Ectodermal cell (in vitro differentiated cells): ENCODE data around the gene CNPY3.

ENCODE experiments used
- H3K27ac ChIP-seq: 2 replicates; pipeline ENCODE4 v1.7.0; 2013; ENCODE audit warnings: mild to moderate bottlenecking, low read depth, low read length; ENCODE audit not compliant: insufficient read depth, poor library complexity, severe bottlenecking
- H3K27me3 ChIP-seq: 2 replicates; pipeline ENCODE4 v1.7.0; 2013; ENCODE audit warnings: mild to moderate bottlenecking, low read length; ENCODE audit not compliant: insufficient read depth, control insufficient read depth, poor library complexity, severe bottlenecking
- H3K36me3 ChIP-seq: one replicate; pipeline ENCODE4 v1.7.0; 2013; ENCODE audit warnings: low read length; ENCODE audit not compliant: control insufficient read depth, insufficient read depth
- H3K4me1 ChIP-seq: one replicate; pipeline ENCODE4 v1.7.0; 2013; ENCODE audit warnings: low read length; ENCODE audit not compliant: control insufficient read depth, insufficient read depth
- H3K4me3 ChIP-seq: 2 replicates; pipeline ENCODE4 v1.7.0; 2013; ENCODE audit warnings: low read depth, low read length, control low read depth; ENCODE audit not compliant: insufficient read depth
- H3K9me3 ChIP-seq: 2 replicates; pipeline ENCODE4 v1.7.0; 2013; ENCODE audit warnings: mild to moderate bottlenecking, low read length, moderate library complexity; ENCODE audit not compliant: control insufficient read depth
- WGBS, 2 experiments: methylation state at CpG; one replicate each; pipeline ENCODE4 v1.1.7; 2013; ENCODE audit warnings: missing lambda C conversion rate in 2 of 2; 5-methylcytosine and 5-hydroxymethylcytosine counted together

The CNPY3 gene

GRCh38 chr6:42967228-42967627 is 37.9 kb downstream of the CNPY3 start:
- no peak overlapping the region for H3K4me3 ChIP-seq
- WGBS, 2 experiments: 92 to 94% methylated on average over 11 of the region's 11 CpGs

DNA sequence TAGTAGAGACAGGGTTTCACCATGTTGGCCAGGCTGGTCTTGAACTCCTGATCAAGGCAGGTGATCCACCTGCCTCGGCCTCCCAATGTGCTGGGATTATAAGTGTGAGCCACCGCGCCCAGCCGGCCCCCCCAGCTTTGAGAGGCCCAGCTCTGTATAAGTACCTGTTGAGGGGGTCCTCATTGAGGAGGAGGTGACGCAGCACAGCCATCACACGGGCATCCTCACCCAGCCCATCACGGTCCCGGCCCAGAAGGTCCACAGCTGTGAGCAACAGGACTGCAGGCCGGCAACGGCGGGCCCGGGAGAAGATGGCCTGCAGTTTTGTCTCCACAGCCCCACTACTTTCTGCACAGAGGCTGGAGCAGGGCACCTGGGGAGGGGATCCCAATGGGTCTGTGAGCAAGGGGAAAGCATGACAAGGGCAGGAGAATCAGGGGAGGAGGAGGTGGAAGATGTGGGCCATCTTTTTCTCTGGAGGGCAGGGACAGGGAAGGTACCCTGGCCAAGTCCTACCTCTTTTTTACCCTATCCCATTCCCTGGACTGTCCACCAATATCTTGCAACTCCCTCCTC is 38.9 kb downstream of the CNPY3 start:
- no peaks in the 10 kb centered on the region for H3K4me1 ChIP-seq
- no peak overlapping the region for H3K4me3 ChIP-seq
- H3K27me3 ChIP-seq: no peaks in the 10 kb centered on the region
- 93 to 97% methylated on average over 12 of the region's 12 CpGs for WGBS, 2 experiments
- no peak overlapping the region for H3K27ac ChIP-seq
- H3K9me3 ChIP-seq: no peaks in the 10 kb centered on the region
- no peaks in the 10 kb centered on the region for H3K36me3 ChIP-seq

More at GRCh38 chr6:42967228-42967627, 37.9 kb downstream of the CNPY3 start:
- Histone ChIP-seq H3K4me1 (no peaks in the 10 kb centered on the region), H3K27ac (no peak overlapping the region), H3K36me3 (no peaks in the 10 kb centered on the region), H3K9me3 (no peaks in the 10 kb centered on the region), H3K27me3 (no peaks in the 10 kb centered on the region)

GRCh38 chr6:42968783-42969182 is 39.5 kb downstream of the CNPY3 start:
- H3K27me3 ChIP-seq: no peaks in the 10 kb centered on the region
- H3K27ac ChIP-seq: no peak overlapping the region
- WGBS, 2 experiments: 91 to 92% methylated on average over 4 of the region's 4 CpGs
- H3K4me3 ChIP-seq: no peak overlapping the region
- no peaks in the 10 kb centered on the region for H3K4me1 ChIP-seq
- no peaks in the 10 kb centered on the region for H3K9me3 ChIP-seq
- H3K36me3 ChIP-seq: no peaks in the 10 kb centered on the region

- Histone ChIP-seq H3K4me3 (no peak overlapping the region), H3K36me3 (no peaks in the 10 kb centered on the region), H3K4me1 (no peaks in the 10 kb centered on the region), H3K27ac (no peak overlapping the region), H3K27me3 (no peaks in the 10 kb centered on the region), H3K9me3 (no peaks in the 10 kb centered on the region)
- 94 to 96% methylated on average over 2 of the region's 2 CpGs for WGBS, 2 experiments
Observed at GRCh38 chr6:42969431-42969830, 40.2 kb downstream of the CNPY3 start.

- WGBS, 2 experiments: 88 to 91% methylated on average over 4 of the region's 4 CpGs
- Histone ChIP-seq H3K4me1 (no peaks in the 10 kb centered on the region), H3K36me3 (no peaks in the 10 kb centered on the region), H3K9me3 (no peaks in the 10 kb centered on the region), H3K27me3 (no peaks in the 10 kb centered on the region), H3K4me3 (no peak overlapping the region), H3K27ac (no peak overlapping the region)
Observed at GRCh38 chr6:42969934-42970333, 40.7 kb downstream of the CNPY3 start.

- no peak overlapping the region for H3K4me3 ChIP-seq
- H3K27me3 ChIP-seq: no peaks in the 10 kb centered on the region
- no peaks in the 10 kb centered on the region for H3K4me1 ChIP-seq
- no peaks in the 10 kb centered on the region for H3K9me3 ChIP-seq
- no peaks in the 10 kb centered on the region for H3K36me3 ChIP-seq
- no peak overlapping the region for H3K27ac ChIP-seq
- 94 to 96% methylated on average over 4 of the region's 4 CpGs for WGBS, 2 experiments
Observed at GRCh38 chr6:42970871-42971612, 41.8 kb downstream of the CNPY3 start.

GRCh38 chr6:42971746-42972327 is 42.6 kb downstream of the CNPY3 start:
- Histone ChIP-seq H3K27me3 (no peaks in the 10 kb centered on the region), H3K9me3 (no peaks in the 10 kb centered on the region), H3K27ac (no peak overlapping the region), H3K4me1 (no peaks in the 10 kb centered on the region), H3K4me3 (no peak overlapping the region), H3K36me3 (no peaks in the 10 kb centered on the region)
- WGBS, 2 experiments: 91 to 95% methylated on average over 3 of the region's 3 CpGs

DNA sequence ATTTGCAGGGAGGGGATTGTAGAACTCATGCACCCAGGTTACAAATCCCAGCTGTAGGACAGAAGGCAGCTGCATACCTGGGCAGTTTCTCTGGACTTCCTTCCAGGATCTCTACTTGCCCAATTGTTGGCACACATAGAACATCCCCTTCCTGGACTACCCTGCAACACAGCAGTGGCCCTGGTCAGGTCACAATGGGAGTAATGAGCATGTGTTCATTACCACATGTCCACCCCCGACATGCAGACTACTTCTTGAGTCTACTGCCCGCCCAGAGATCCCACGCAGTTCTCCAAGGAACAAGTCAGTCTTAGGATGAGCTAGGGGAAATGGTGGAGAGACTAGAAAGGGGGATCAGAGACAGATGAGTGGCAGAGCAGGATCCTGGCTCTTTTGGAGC is 44.6 kb downstream of the CNPY3 start:
- H3K27ac ChIP-seq: no peak overlapping the region
- no peak overlapping the region for H3K4me3 ChIP-seq
- H3K36me3 ChIP-seq: no peaks in the 10 kb centered on the region
- no peaks in the 10 kb centered on the region for H3K27me3 ChIP-seq
- 94 to 95% methylated on average over 3 of the region's 3 CpGs for WGBS, 2 experiments
- peaks cover 3% of the 10 kb centered on the region for H3K4me1 ChIP-seq
- no peaks in the 10 kb centered on the region for H3K9me3 ChIP-seq

GRCh38 chr6:42974919-42975505 is 45.7 kb downstream of the CNPY3 start:
- Histone ChIP-seq H3K4me1 (peaks cover 3% of the 10 kb centered on the region), H3K4me3 (no peak overlapping the region), H3K9me3 (no peaks in the 10 kb centered on the region), H3K27me3 (no peaks in the 10 kb centered on the region), H3K36me3 (no peaks in the 10 kb centered on the region), H3K27ac (no peak overlapping the region)
- WGBS, 2 experiments: 93 to 94% methylated on average over 5 of the region's 5 CpGs

GRCh38 chr6:42978487-42978838 is 49.2 kb downstream of the CNPY3 start:
- Histone ChIP-seq H3K36me3 (no peaks in the 10 kb centered on the region), H3K9me3 (no peaks in the 10 kb centered on the region), H3K4me1 (peaks cover 3% of the 10 kb centered on the region), H3K4me3 (peak overlapping the region; percentile 83), H3K27ac (no peak overlapping the region), H3K27me3 (no peaks in the 10 kb centered on the region)
- 2 to 3% methylated on average over 28 of the region's 28 CpGs for WGBS, 2 experiments
